Mammary epithelial cell (primary cell): ENCODE results near the gene NMNAT2.

ENCODE experiments used
- CTCF ChIP-seq, 2 donors: IDR thresholded peaks in 1 of 2; conservative IDR thresholded peaks in 1 of 2; 2 replicates each; pipeline ENCODE4 v1.5.1; 2011 to 2012; ENCODE audit warnings: inconsistent platforms in 2 of 2, low read length in 2 of 2, mild to moderate bottlenecking in 2 of 2, control low read depth in 1 of 2, low read depth in 1 of 2; ENCODE audit not compliant: insufficient read depth in 1 of 2; ENCODE audit errors: extremely low read depth in 1 of 2
- EZH2 ChIP-seq: IDR thresholded peaks from 2 replicates; pipeline ENCODE4 v1.6.1; 2012; ENCODE audit warnings: low read length, inconsistent platforms, borderline replicate concordance

DNA sequence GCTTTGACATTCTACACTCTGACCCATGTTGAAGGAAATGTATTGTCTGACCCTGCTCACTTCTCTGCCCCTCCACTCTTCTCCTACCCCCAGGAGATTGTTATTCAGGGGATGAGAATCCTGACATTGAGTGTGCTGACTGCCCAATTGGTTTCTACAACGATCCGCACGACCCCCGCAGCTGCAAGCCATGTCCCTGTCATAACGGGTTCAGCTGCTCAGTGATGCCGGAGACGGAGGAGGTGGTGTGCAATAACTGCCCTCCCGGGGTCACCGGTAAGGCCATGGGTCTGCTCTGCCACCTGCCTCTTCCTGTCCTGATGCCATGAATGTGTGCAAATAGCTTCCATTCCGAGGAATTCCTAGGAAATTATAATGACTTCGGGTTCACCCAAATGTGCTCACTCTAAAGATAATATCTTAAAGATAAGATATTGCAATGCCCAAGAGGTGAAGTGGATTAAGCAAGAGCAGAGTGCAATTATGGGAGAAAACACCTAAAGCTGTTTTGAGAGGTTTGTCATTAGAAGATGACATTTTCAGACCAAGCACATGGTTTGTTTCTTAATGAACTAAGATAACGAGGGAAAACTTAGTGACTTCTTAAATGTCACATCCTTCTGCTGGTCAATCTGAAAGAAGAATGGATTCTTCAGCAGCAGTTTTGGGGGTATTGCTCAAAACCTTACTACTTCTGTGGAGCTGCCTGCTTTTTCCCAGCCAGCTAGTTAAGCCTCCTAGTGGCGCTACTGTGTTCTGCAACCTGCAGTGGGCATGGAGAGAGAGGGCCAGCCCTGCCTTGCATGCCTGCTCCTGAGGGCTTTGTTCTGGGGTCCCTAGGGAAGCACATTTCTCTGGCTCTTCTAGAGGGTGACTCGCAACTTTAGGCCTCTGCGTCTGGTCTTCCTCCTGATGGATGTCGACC, 190.5 kb downstream of the NMNAT2 start:
- peak; percentile 75 to 79 for TF ChIP-seq CTCF (conservative IDR thresholded peaks at IDR 0.05 in 1 of 2, IDR thresholded peaks at IDR 0.05 in 1 of 2; ENCODE audit: extremely low read depth in 1 of 2, insufficient read depth in 1 of 2, low read depth in 1 of 2, low read length in 2 of 2)
- TF ChIP-seq EZH2, result no peak
